ENCODE measurements around the gene PLXNB3.
"Not testable (repeated sequence)": the region's sequence is repeated elsewhere in the genome, so short reads cannot be mapped to it uniquely, and the experiment has no call there.

PLXNB3 gene

GRCh38 chrX:153733651-153734240 is 30.3 kb upstream of the PLXNB3 start:
- DNase-seq: no peak

- DNase-seq: no peak
Measured at GRCh38 chrX:153734871-153735270, 29.2 kb upstream of the PLXNB3 start.

- DNase-seq: peak; percentile 33
Measured at GRCh38 chrX:153735274-153735673, 28.8 kb upstream of the PLXNB3 start.

- no peak for DNase-seq
Measured at GRCh38 chrX:153736071-153736820, 27.8 kb upstream of the PLXNB3 start.

- no peak for DNase-seq
Measured at GRCh38 chrX:153736871-153737441, 27.1 kb upstream of the PLXNB3 start.

- no peak for DNase-seq
Measured at GRCh38 chrX:153738056-153738605, 25.9 kb upstream of the PLXNB3 start.

GRCh38 chrX:153739754-153740486 is 24.1 kb upstream of the PLXNB3 start:
- DNase-seq: peak; percentile 30

- no peak for DNase-seq
Measured at GRCh38 chrX:153740631-153741222, 23.3 kb upstream of the PLXNB3 start.

GRCh38 chrX:153741446-153741845 is 22.6 kb upstream of the PLXNB3 start:
- no peak for DNase-seq

- DNase-seq: not testable (repeated sequence)
Measured at GRCh38 chrX:153742111-153742510, 21.9 kb upstream of the PLXNB3 start.

GRCh38 chrX:153742796-153743467 is 21.1 kb upstream of the PLXNB3 start:
- DNase-seq: not testable (repeated sequence)

GRCh38 chrX:153743468-153744209 is 20.4 kb upstream of the PLXNB3 start:
- DNase-seq: not testable (repeated sequence)

GRCh38 chrX:153744210-153745066 is 19.6 kb upstream of the PLXNB3 start:
- no peak for DNase-seq

GRCh38 chrX:153745067-153745433 is 19.0 kb upstream of the PLXNB3 start:
- not testable (repeated sequence) for DNase-seq

GRCh38 chrX:153746359-153746758 is 17.7 kb upstream of the PLXNB3 start:
- DNase-seq: no peak

GRCh38 chrX:153746991-153747390 is 17.1 kb upstream of the PLXNB3 start:
- not testable (repeated sequence) for DNase-seq

- DNase-seq: not testable (repeated sequence)
Measured at GRCh38 chrX:153749017-153749416, 15.0 kb upstream of the PLXNB3 start.

GRCh38 chrX:153750127-153750774 is 13.8 kb upstream of the PLXNB3 start:
- no peak for DNase-seq

GRCh38 chrX:153755136-153755535 is 8.9 kb upstream of the PLXNB3 start:
- DNase-seq: no peak

- no peak for DNase-seq
Measured at GRCh38 chrX:153761863-153762262, 2.2 kb upstream of the PLXNB3 start.
